ENCODE results near the gene NCK2.

- TF ChIP-seq CTCF (IDR thresholded peaks at IDR 0.05) (no peak), POLR2AphosphoS5 (IDR thresholded peaks at IDR 0.05) (no peak), POLR2A (IDR thresholded peaks at IDR 0.05; ENCODE audit: low read depth) (no peak), EP300 (IDR thresholded peaks at IDR 0.05) (no peak)
These were observed 110.3 kb downstream of the NCK2 start for GRCh38 chr2:105854972-105855371.
